GM12891 (cell line): Measurements from ENCODE around the gene PPP6R3.

ENCODE experiments used
- POLR2A ChIP-seq: IDR thresholded peaks from 2 replicates; pipeline ENCODE4 v1.6.1; 2011; ENCODE audit warnings: low read depth, low read length, control low read depth
- POLR2AphosphoS5 ChIP-seq: IDR thresholded peaks from 2 replicates; pipeline ENCODE4 v1.6.1; 2011; ENCODE audit warnings: low read depth, low read length, control low read depth
- TAF1 ChIP-seq: IDR thresholded peaks from 2 replicates; pipeline ENCODE4 v1.6.1; 2011; ENCODE audit warnings: low read depth, low read length, control low read depth

DNA sequence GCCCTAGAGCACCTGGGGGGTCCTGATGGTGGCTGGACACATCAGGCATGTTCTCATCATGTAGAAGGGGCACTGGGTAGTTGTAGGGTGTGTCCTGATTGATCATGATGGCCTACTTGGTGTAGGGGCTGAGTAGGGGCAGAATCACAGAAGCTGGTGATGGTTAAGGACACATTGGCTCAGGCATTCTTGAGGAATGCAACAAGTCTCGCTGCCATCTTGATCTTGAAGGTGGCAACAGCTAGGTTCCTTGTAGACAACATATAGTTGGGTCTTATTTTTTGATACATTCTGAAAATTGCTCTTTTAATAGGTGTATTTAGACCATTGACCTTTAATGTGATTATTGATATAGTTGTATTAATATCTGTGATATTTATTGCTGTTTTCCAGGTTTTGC lies 28.1 kb downstream of the PPP6R3 start:
- TF ChIP-seq POLR2AphosphoS5 (no peak), POLR2A (no peak), TAF1 (no peak)
